ENCODE results near the gene DISC1.
"Not testable (repeated sequence)": the region's sequence is repeated elsewhere in the genome, so short reads cannot be mapped to it uniquely, and the experiment has no call there.

DISC1 gene

GRCh38 chr1:231939118-231939517 is 312.5 kb downstream of the DISC1 start:
- DNase-seq, result no peak

GRCh38 chr1:231940116-231940515 is 313.5 kb downstream of the DISC1 start:
- DNase-seq, result no peak

- no peak for DNase-seq
These were observed 314.1 kb downstream of the DISC1 start for GRCh38 chr1:231940701-231941100.

- DNase-seq, result no peak
These were observed 316.5 kb downstream of the DISC1 start for GRCh38 chr1:231943084-231943483.

- not testable (repeated sequence) for DNase-seq
These were observed 321.5 kb downstream of the DISC1 start for GRCh38 chr1:231948102-231948501.

GRCh38 chr1:231949277-231950091 is 322.9 kb downstream of the DISC1 start:
- no peak for DNase-seq

- DNase-seq, result no peak
These were observed 323.9 kb downstream of the DISC1 start for GRCh38 chr1:231950331-231951128.

- DNase-seq, result no peak
These were observed 324.8 kb downstream of the DISC1 start for GRCh38 chr1:231951374-231951773.

GRCh38 chr1:231952154-231952553 is 325.6 kb downstream of the DISC1 start:
- no peak for DNase-seq

- DNase-seq, result no peak
These were observed 327.1 kb downstream of the DISC1 start for GRCh38 chr1:231953660-231954059.

GRCh38 chr1:231954751-231955150 is 328.2 kb downstream of the DISC1 start:
- no peak for DNase-seq

- no peak for DNase-seq
These were observed 330.8 kb downstream of the DISC1 start for GRCh38 chr1:231957359-231957758.

- DNase-seq, result no peak
These were observed 331.9 kb downstream of the DISC1 start for GRCh38 chr1:231958448-231958847.

GRCh38 chr1:231959225-231959884 is 332.8 kb downstream of the DISC1 start:
- no peak for DNase-seq

- not testable (repeated sequence) for DNase-seq
These were observed 335.2 kb downstream of the DISC1 start for GRCh38 chr1:231961801-231962200.

GRCh38 chr1:231962636-231963035 is 336.0 kb downstream of the DISC1 start:
- no peak for DNase-seq

- DNase-seq, result no peak
These were observed 337.7 kb downstream of the DISC1 start for GRCh38 chr1:231964241-231964640.

GRCh38 chr1:231964961-231965360 is 338.4 kb downstream of the DISC1 start:
- no peak for DNase-seq

GRCh38 chr1:231965615-231966014 is 339.0 kb downstream of the DISC1 start:
- no peak for DNase-seq

GRCh38 chr1:231966983-231967382 is 340.4 kb downstream of the DISC1 start:
- DNase-seq, result no peak

GRCh38 chr1:231969076-231969475 is 342.5 kb downstream of the DISC1 start:
- no peak for DNase-seq

- DNase-seq, result not testable (repeated sequence)
These were observed 343.2 kb downstream of the DISC1 start for GRCh38 chr1:231969761-231970160.

GRCh38 chr1:231970684-231971083 is 344.1 kb downstream of the DISC1 start:
- DNase-seq, result no peak

All from activated CD4-positive, alpha-beta T cell treated with anti-CD3 and anti-CD28 coated beads, Interleukin-2, amount 50 U/mL, for 16 hours (primary cell).